Activated CD4-positive, alpha-beta T cell treated with anti-CD3 and anti-CD28 coated beads, Interleukin-2, amount 50 U/mL, for 1 hour (primary cell): ENCODE results near the gene GLRX5.

Experiments
- DNase-seq: peaks from one replicate; pipeline ENCODE4 v3.0.0-alpha.2; 2020

The GLRX5 gene

DNA sequence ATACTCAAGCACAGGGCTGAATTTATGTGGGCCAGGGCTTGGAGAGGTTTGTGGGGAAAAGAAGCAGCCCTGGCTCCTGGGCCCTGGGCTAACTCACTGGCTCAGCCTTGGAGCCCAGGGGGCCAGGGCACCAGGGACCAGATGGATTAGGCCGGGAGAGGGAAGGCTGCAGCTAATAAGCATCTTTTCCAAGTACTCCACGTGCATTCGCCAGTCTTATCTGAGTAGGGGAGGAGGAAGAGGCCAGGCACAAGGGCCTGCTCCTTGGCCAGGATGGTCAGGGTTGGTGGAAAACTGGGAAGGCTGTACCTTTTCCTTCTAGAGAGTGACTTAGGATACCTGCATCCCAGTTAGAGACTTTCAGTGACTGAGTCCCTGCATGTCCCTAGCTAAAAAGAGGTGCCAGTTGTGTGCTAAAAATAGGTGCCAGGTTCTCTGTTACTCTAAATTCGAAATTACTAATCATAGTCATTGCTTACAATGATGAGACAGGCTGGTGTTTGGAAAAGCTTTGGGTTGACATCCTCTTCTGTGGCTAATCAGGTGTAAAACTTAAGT, 1.3 kb downstream of the GLRX5 start:
- no peak for DNase-seq

DNA sequence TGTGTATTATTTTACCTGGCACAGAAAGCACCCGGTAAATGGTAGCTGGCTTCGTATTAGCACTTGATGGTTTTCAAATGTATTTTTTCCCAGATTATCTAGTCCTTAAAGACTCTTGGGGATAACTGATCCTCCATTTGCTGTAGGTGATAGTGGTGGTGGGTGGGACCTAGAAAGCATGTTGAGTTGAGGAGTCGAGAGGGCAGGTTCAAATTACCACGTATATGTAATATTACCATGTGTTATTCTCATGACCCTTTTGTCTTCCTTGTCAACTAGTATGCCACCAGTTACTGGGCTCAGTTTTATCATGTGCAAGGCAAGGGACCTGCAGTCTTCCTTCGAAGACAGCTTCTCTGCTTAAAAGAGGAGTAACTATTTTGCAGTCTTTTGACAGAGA, 1.8 kb downstream of the GLRX5 start:
- no peak for DNase-seq

- DNase-seq = no peak
These were observed 2.6 kb downstream of the GLRX5 start for GRCh38 chr14:95537298-95538089.

DNA sequence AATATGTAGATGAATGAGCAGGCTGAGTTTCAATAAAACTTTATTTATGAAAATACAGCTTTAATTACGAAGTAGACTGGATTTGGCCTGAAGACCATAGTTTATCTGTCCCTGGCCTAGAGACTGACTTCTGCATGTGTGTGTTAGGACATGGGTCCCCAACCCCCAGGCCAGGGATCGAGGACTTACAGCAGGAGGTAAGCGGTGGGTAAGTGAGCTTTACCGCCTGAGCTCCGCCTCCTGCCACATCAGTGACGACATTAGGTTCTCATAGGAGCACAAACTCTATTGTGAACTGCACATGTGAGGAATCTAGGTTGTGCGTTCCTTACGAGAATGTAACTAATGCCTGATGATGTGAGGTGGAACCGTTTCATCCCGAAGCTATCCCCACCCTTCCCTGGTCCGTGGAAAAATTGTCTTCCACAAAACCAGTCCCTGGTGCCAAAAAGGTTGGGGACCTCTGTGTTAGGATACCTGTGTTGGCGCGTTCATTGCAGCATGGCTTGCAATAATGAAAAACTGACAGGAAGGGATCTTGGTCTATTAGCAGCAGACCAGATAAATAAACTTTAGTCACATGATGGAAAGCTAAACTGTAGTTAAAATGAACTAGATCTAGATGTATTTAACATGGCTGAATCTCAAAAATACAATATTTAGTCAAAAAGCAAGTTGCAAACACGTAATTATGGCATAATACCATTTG, 4.1 kb downstream of the GLRX5 start:
- no peak for DNase-seq

DNA sequence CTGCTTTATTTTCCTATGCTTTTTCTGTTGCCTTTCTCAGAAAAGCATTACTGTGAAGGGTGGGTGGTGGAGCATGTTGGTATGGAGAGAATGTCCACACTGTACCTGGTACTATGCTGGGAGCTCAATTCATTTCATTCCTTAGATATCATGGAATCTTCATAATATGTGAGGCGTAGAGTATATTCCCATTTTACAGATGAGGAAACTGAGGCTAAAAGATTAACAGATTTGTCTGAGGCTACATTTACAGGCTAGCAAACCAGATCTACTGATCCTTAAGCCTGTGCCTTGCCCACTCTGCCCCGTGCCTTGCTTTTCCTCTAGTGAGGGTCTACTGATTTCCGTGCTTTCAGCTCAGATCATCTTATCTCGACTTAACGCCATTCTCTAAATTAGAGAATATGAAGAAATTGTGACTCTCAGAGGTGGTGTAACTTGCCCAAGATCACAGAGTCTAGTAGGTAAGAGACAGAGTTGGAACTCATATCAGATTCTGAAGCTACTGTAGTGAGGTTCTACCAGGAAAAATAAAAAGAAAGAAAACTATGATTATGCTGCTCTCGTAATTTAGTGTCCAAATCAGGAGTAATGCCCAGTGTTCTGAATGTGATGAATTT, 5.5 kb downstream of the GLRX5 start:
- DNase-seq = no peak

- no peak for DNase-seq
These were observed 6.5 kb downstream of the GLRX5 start for GRCh38 chr14:95541346-95541745.

- DNase-seq = no peak
These were observed 7.4 kb downstream of the GLRX5 start for GRCh38 chr14:95541932-95542930.

DNA sequence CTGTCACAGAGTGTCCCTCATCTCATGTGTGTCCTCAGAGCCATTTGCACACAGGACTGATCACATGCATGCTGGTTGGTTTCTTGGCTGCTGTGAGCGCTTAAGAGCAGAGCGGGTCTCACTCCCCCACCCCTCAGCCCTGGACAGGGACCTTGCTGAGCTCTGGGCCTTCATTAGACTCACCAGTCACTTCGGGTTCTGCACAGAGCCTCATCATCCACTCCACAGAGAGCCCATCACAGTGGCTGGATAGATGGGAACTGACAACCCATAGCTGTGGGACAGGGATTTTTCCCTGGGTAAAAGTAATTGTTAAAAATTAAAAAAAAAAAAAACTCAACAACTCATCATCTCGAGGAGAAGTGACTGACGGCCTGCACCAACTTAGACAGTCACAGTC, 8.2 kb downstream of the GLRX5 start:
- no peak for DNase-seq

DNA sequence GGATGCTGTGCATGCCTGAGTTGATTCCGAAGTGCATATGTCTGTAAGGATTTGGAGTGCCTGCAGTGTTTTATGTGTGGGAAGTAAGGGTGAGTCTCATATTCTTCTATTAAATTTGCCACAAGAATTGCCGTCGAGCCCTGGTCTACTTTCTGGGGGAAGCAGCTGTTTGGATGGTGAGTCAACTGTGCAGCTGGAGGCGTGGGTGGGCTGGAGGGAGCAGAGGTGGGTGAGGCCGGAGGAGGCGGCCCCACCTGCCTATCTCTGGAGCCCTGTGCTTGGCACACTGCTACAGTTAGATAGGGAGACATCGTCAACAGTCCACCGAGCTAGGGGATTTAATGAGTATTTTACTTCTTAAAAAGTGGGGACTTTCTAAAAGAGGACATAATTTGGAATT, 9.7 kb downstream of the GLRX5 start:
- DNase-seq = no peak

GRCh38 chr14:95545515-95546168, 10.8 kb downstream of the GLRX5 start:
- DNase-seq = no peak

DNA sequence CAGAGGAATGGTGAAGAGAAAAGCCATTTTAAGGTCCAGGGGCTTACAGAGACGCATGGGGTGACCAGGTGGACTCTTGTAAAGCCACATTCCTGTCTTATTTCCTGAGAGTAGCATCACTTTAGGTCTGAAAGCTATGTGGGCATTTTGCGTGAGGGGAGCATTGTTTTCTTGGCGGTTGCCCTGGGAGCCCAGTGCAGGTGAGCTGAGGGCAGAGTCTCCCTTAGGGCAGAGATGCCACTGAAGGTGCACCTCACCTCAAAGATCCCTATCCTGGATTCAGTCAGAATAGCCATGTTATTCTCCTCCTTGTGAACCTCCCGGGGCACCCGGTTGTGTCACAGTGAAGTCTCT, 12.4 kb downstream of the GLRX5 start:
- DNase-seq = no peak

DNA sequence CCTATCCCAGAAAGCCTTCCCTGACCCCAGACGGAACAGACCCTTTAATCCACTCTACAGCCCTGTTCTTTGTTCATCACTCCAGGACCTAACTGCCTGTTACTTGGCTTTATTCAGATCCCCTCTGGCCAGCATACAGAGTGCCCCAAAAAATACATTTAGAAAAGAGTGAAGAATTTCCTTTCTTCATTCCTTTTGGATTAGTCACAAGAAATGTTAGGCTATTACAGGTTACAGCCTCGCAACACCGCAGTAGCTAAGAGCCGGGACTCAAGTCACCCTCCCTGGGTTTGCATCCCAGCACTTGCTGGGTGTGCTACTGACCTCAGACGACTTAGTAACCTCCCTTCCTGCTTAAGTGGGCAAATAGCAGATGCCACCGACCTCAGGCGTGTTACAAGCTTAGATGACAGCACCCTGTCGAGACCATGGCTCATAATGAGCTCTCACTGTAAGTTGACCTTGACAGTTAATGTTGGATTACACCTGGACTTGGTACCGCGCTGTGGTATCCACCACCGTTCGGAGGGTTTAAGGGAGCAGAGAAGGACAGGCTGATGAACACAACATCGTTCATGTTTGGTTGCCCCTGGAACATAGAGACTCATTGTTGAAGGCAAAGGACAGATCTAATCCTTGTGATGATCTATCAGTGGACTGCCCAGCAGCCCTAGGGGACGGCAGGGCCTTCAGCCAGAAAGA, 12.9 kb downstream of the GLRX5 start:
- DNase-seq = no peak

DNA sequence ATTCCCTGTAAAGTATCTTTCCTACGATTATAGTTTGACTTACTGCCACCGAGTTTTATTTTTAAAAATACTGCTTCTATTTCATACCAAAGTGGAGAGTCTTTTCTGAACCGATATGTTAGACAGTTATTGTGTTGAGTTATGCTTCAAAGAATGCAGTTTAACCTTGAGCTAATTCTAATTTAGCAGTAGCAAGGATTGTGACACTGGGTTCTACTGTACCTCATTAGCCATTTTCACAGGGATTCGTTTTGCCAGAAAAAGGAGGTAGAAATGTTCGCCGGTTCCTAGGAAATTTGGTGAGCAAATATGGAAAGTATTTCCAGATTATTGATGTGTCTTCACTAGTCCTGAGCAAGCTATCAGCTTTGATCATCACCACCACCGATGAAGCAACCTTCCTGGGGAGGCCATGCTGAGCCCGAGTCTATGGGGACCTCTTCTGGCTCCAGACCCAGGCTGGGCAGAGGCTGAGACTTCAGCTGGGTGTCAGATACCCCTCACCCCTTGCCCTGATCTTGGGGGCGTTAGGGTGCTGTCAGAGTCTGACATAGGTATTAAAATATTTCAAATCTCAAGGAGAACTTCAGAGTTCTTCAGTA, 13.6 kb downstream of the GLRX5 start:
- DNase-seq = no peak

- no peak for DNase-seq
These were observed 15.1 kb downstream of the GLRX5 start for GRCh38 chr14:95549656-95550585.

DNA sequence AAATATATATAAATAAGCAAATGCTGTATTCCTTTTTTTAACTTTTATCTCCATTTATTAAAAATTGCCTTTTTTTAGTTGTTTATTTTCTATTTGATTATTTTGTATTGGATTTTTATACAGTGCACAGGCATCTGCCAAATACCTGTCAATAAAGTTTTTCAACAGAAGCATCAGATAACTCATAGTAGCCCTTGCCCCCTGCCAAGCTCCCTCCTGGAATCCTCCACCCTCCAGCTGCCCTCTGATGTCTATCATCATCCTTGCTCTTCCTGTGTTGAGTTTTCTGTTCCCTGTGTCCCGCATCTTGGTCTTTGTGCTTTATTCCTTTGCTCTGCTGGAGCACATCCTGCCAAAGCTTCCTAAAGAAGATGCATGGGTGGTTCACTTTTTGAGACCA, 16.6 kb downstream of the GLRX5 start:
- DNase-seq = no peak

GRCh38 chr14:95553141-95553540, 18.3 kb downstream of the GLRX5 start:
- no peak for DNase-seq

- no peak for DNase-seq
These were observed 20.2 kb downstream of the GLRX5 start for GRCh38 chr14:95555053-95555452.

DNA sequence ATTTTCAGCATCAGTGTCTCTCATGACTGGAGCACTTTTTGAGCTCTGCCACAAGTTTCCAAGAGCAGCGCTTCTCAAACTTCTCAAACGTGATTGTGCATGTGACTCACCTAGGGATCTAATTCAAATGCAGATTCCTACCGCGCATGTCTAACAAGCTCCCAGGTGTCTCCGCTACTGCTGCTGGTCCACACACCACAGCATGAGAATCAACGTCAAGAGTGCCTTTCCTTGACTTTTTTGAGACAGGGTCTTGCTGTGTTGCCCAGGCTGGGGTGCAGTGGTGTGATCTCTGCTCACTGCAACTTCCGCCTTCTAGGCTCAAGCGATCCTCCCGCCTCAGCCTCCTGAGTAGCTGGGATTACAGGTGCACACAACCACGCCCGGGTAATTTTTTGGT, 22.4 kb downstream of the GLRX5 start:
- DNase-seq = no peak

GRCh38 chr14:95557832-95558231, 23.0 kb downstream of the GLRX5 start:
- no peak for DNase-seq

- no peak for DNase-seq
These were observed 24.4 kb downstream of the GLRX5 start for GRCh38 chr14:95559203-95559602.
